Measurements from ENCODE around the gene ASCC1. TPM values are rescaled to one million over a fixed set of nuclear protein-coding genes. Genes with fewer than 3 reads are reported as not detected.

ASCC1 gene
- total RNA-seq, 6 experiments from 2014 or later = 21.0 to 29.6 (median 25.3) TPM

DNA sequence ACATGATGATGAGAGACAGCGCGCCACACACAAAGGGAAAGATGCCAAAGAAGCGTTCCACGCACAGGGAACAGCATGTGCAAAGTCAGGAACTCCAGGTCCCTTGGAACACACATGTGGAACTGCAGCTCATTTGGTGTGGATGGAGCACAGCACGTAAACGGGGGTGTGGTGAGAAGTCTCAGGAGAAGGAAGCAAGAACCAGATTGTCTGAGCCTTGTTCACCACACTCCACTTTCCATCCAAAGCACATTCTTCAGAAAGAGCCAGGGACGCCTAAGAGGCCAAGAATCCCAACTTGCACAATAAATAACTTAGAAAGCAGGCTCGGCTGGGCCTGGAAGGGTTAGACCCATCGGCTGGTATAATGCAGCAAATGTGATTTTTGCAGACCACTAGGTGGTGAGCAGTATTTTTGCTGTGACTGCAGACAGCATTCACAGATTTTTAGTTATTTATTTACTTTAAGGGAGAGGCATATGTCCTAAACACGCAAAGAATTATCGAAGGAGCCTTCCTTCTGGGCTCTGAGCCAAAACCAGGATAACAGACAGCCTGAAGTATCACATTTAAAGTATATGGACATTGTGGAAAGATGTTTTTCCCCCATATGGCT is 27.9 kb upstream of the ASCC1 start:
- Mint-ChIP-seq H3K4me1 (ENCODE audit: low read depth) (peaks cover 45% of the 10 kb centered on the region), H3K27me3 (ENCODE audit: insufficient read depth) (no peaks in the 10 kb centered on the region), H3K36me3 (ENCODE audit: low read depth) (no peaks in the 10 kb centered on the region), H3K27ac (peak overlapping the region; percentile 81), H3K4me3 (peak overlapping the region; percentile 51), H3K9me3 (no peaks in the 10 kb centered on the region)
- peak; percentile 90 for DNase-seq
- TF ChIP-seq, protein P1, sequence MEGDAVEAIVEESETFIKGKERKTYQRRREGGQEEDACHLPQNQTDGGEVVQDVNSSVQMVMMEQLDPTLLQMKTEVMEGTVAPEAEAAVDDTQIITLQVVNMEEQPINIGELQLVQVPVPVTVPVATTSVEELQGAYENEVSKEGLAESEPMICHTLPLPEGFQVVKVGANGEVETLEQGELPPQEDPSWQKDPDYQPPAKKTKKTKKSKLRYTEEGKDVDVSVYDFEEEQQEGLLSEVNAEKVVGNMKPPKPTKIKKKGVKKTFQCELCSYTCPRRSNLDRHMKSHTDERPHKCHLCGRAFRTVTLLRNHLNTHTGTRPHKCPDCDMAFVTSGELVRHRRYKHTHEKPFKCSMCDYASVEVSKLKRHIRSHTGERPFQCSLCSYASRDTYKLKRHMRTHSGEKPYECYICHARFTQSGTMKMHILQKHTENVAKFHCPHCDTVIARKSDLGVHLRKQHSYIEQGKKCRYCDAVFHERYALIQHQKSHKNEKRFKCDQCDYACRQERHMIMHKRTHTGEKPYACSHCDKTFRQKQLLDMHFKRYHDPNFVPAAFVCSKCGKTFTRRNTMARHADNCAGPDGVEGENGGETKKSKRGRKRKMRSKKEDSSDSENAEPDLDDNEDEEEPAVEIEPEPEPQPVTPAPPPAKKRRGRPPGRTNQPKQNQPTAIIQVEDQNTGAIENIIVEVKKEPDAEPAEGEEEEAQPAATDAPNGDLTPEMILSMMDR (IDR thresholded peaks at IDR 0.05) = peak; percentile 76

DNA sequence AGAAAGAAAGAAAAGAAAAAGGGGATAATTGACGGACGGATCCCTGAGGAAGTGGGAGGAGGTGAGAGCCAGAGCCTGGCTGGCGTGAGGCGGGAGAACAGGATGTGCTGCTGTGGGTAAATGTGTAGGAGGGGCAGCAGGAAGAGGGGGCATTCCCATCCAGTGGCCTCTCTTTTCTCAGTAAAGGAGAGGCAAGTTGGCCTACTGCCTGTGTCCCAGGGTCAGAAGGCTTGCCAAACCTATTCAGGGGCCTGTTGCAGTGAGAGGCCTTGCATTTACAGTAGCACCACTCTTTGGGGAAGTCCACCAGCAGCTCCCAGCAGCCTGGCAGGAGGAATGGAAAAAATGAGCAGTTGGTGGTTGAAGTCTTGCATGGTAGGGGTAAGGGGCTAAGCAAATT is 26.6 kb upstream of the ASCC1 start:
- no peaks in the 10 kb centered on the region for H3K27me3 Mint-ChIP-seq (ENCODE audit: insufficient read depth)
- no peak for DNase-seq
- TF ChIP-seq, protein P1 (IDR thresholded peaks at IDR 0.05) = no peak
- H3K4me3 Mint-ChIP-seq = no peak overlapping the region
- no peaks in the 10 kb centered on the region for H3K36me3 Mint-ChIP-seq (ENCODE audit: low read depth)
- H3K9me3 Mint-ChIP-seq = no peaks in the 10 kb centered on the region
- H3K4me1 Mint-ChIP-seq (ENCODE audit: low read depth) = peaks cover 33% of the 10 kb centered on the region
- no peak overlapping the region; the same call in 1 of the 2 replicates for H3K27ac Mint-ChIP-seq

DNA sequence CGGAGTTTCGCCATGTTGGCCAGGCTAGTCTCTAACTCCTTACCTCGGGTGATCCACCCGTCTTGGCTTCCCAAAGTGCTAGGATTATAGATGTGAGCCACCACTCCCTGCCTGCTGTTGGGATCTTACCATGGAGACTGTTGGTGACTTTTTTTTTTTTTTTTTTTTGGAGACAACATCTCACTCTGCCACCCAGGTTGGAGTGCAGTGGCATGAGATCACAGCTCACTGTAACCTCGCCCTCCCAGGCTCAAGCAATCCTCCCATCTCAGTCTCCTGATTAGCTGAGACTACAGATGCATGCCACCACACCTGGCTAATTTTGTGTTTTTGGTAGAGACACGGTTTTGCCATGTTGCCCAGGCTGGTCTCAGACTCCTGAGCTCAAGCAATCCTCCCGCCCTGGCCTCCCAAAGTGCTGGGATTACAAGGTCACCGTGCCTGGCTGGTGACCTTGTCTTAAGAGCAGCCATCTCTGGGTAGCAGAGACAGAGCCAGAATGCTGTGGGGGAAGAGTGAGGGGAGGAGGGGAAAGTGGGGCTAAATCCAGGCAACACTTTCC is 25.7 kb upstream of the ASCC1 start:
- TF ChIP-seq, protein P1 (IDR thresholded peaks at IDR 0.05) = no peak
- no peak for DNase-seq
- Mint-ChIP-seq H3K27ac (no peak overlapping the region), H3K36me3 (ENCODE audit: low read depth) (no peaks in the 10 kb centered on the region), H3K4me1 (ENCODE audit: low read depth) (peaks cover 33% of the 10 kb centered on the region), H3K4me3 (no peak overlapping the region), H3K27me3 (ENCODE audit: insufficient read depth) (no peaks in the 10 kb centered on the region), H3K9me3 (no peaks in the 10 kb centered on the region)

DNA sequence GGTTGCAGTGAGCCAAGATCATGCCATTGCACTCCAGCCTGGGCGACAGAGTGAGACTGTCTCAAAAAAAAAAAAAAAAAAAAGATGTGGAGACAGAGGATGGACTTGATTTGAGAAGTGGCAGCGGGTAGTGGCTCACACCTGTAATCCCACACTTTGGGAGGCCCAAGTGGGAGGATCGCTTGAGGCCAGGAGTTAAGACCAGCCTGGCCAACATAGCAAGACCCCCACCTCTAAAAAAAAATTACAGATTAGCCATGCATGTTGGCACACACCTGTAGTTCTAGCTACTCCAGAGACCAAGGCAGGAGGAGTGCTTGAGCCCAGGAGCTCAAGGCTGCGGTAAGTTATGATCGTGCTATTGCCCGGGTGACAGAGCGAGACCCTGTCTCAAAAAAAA is 24.3 kb upstream of the ASCC1 start:
- Mint-ChIP-seq H3K36me3 (ENCODE audit: low read depth) (no peaks in the 10 kb centered on the region), H3K9me3 (no peaks in the 10 kb centered on the region), H3K4me3 (no peak overlapping the region), H3K4me1 (ENCODE audit: low read depth) (peaks cover 26% of the 10 kb centered on the region), H3K27me3 (ENCODE audit: insufficient read depth) (no peaks in the 10 kb centered on the region), H3K27ac (no peak overlapping the region)
- DNase-seq = no peak
- TF ChIP-seq, protein P1 (IDR thresholded peaks at IDR 0.05) = no peak

DNA sequence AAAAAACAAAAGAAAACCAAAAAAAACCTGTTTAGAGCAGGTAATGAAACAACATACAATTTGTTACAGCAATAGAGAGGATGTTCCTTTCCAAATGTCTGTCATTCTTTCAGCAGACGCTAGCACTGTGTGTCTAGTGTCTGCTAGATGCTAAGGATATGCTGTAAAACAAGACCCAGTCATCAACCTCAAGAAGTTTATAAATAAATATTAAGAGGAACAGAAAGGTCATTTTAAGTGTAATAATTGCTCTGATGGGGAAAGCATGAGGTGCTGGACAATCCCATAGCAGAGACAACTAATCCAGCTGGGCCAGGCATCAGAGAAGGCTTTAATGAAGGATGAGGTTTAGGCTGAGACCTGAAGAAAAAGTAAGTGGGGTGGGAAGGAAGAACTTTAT is 23.3 kb upstream of the ASCC1 start:
- Mint-ChIP-seq H3K27me3 (ENCODE audit: insufficient read depth) (no peaks in the 10 kb centered on the region), H3K4me1 (ENCODE audit: low read depth) (peaks cover 19% of the 10 kb centered on the region), H3K36me3 (ENCODE audit: low read depth) (no peaks in the 10 kb centered on the region; the same call in 1 of the 2 replicates), H3K4me3 (no peak overlapping the region), H3K9me3 (no peaks in the 10 kb centered on the region), H3K27ac (no peak overlapping the region)
- DNase-seq = no peak
- TF ChIP-seq, protein P1 (IDR thresholded peaks at IDR 0.05) = no peak
